ENCODE results near the gene ANKZF1.

ANKZF1 gene

GRCh38 chr2:219228041-219228910 lies 1.3 kb upstream of the ANKZF1 start:
- no peak for DNase-seq

GRCh38 chr2:219228911-219229304 lies 698 bp upstream of the ANKZF1 start:
- no peak for DNase-seq

GRCh38 chr2:219230059-219230540 lies 494 bp downstream of the ANKZF1 start:
- DNase-seq, result no peak

- DNase-seq, result no peak
Measured at GRCh38 chr2:219234331-219234730, 4.7 kb downstream of the ANKZF1 start.

- DNase-seq, result no peak
Measured at GRCh38 chr2:219243291-219243761, 13.7 kb downstream of the ANKZF1 start.

GRCh38 chr2:219244789-219245147 lies 15.2 kb downstream of the ANKZF1 start:
- no peak for DNase-seq

- peak; percentile 14 for DNase-seq
Measured at GRCh38 chr2:219245148-219245898, 15.7 kb downstream of the ANKZF1 start, which contains the start of the genes GLB1L and STK16. TSS of gene GLB1L (minus strand) at chr2:219245444. CDS start at chr2:219243573, 1,871 bp downstream. TSS of gene STK16 (plus strand) at chr2:219245479. CDS start at chr2:219246000, 521 bp downstream.

GRCh38 chr2:219245899-219246230 lies 16.3 kb downstream of the ANKZF1 start:
- no peak for DNase-seq

- no peak for DNase-seq
Measured at GRCh38 chr2:219246559-219246958, 17.0 kb downstream of the ANKZF1 start.

GRCh38 chr2:219247678-219248642 lies 18.4 kb downstream of the ANKZF1 start:
- DNase-seq, result no peak

- no peak for DNase-seq
Measured at GRCh38 chr2:219248845-219249202, 19.2 kb downstream of the ANKZF1 start.

- peak; percentile 40 for DNase-seq
Measured at GRCh38 chr2:219249203-219249980, 19.8 kb downstream of the ANKZF1 start.

- no peak for DNase-seq
Measured at GRCh38 chr2:219250049-219250781, 20.6 kb downstream of the ANKZF1 start.

- DNase-seq, result no peak
Measured at GRCh38 chr2:219251656-219252055, 22.1 kb downstream of the ANKZF1 start.

- DNase-seq, result no peak
Measured at GRCh38 chr2:219252084-219252483, 22.5 kb downstream of the ANKZF1 start.

GRCh38 chr2:219252570-219252899 lies 22.9 kb downstream of the ANKZF1 start:
- no peak for DNase-seq

- DNase-seq, result no peak
Measured at GRCh38 chr2:219252900-219253752, 23.5 kb downstream of the ANKZF1 start, which contains the start of gene TUBA4B. TSS of gene TUBA4B (plus strand) at chr2:219253243. CDS start at chr2:219253408, 165 bp downstream.

- no peak for DNase-seq
Measured at GRCh38 chr2:219253753-219254589, 24.4 kb downstream of the ANKZF1 start, which contains the start of gene TUBA4A. TSS of gene TUBA4A (minus strand) at chr2:219253918. CDS start at chr2:219253858, 60 bp downstream.

Measured in NCI-H1417 treated with DMSO at 0.1 percent for 48 hours (cell line).